Naive B cell (primary cell): ENCODE data around the gene GDPD2. TPM values are rescaled to one million over a fixed set of nuclear protein-coding genes. Genes with fewer than 3 reads are reported as not detected.

Experiments used
- ATAC-seq, 2 donors: fragments of 150-1000 bp; cut with Tn5 transposase; 2 replicates each; pipeline ENCODE4 v1.10.0; 2021; ENCODE audit warnings: low read depth in 2 of 2, mild to moderate bottlenecking in 2 of 2, moderate library complexity in 2 of 2
- DNase-seq: peaks from one replicate; pipeline ENCODE4 v3.0.0; 2022
- H3K27ac Mint-ChIP-seq, 6 donors: one replicate each; pipeline ENCODE4 v1.8.0; 2020 to 2022; ENCODE audit warnings: mild to moderate bottlenecking in 6 of 6, mixed read lengths in 6 of 6, moderate library complexity in 5 of 6, inconsistent platforms in 2 of 6
- H3K27me3 Mint-ChIP-seq, 3 donors: one replicate each; pipeline ENCODE4 v1.8.0; 2021 to 2022; ENCODE audit warnings: mixed read lengths in 3 of 3, mild to moderate bottlenecking in 1 of 3
- H3K36me3 Mint-ChIP-seq, 2 donors: one replicate each; pipeline ENCODE4 v1.8.0; 2020 to 2022; ENCODE audit warnings: mixed read lengths in 2 of 2, inconsistent platforms in 1 of 2, mild to moderate bottlenecking in 1 of 2
- H3K4me1 Mint-ChIP-seq, 3 donors: one replicate each; pipeline ENCODE4 v1.8.0; 2020 to 2022; ENCODE audit warnings: mixed read lengths in 3 of 3, inconsistent platforms in 1 of 3, mild to moderate bottlenecking in 1 of 3, moderate library complexity in 1 of 3
- H3K4me3 Mint-ChIP-seq, 8 donors: one replicate each; pipeline ENCODE4 v1.8.0; 2020 to 2022; ENCODE audit warnings: mild to moderate bottlenecking in 8 of 8, mixed read lengths in 8 of 8, moderate library complexity in 8 of 8, inconsistent platforms in 2 of 8
- H3K9me3 Mint-ChIP-seq, 7 donors: one replicate each; pipeline ENCODE4 v1.8.0; 2020 to 2022; ENCODE audit warnings: mixed read lengths in 7 of 7, mild to moderate bottlenecking in 5 of 7, inconsistent platforms in 2 of 7, moderate library complexity in 1 of 7
- polyA plus RNA-seq, 6 donors: library from polyadenylated mRNA; unstranded; fragments of 300-500 nt; fragmentation: Illumina TruSeq; gene quantifications; one replicate each; pipeline ENCODE4 v1.2.3, GENCODE V29; 2021; ENCODE audit warnings: low read depth in 6 of 6

GDPD2 gene
- polyA plus RNA-seq, 6 donors from 2014 or later, result not detected

DNA sequence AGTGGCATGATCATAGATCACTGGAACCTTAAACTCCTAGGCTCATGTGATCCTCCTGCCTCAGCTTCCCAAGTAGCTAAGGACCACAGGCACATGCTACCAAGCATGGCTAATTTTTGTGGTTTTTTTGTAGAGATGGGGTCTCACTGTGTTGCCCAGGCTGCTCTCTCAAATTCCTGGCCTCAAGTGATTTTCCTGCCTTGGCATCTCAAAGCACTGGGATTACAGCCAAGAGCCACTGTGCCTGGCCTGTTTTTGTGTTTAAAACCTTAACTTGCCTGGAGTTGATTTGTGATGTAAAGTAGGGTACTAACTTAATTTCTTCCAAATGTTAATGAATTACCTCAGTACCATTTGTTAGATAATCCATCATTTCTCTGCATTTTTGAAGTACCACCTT, 43.9 kb downstream of the GDPD2 start:
- Mint-ChIP-seq H3K4me3 (no peak overlapping the region), H3K27me3 (no peaks in the 10 kb centered on the region), H3K4me1 (peaks cover 0 to 6% (median 4%) of the 10 kb centered on the region in 3 donors), H3K36me3 (no peaks in the 10 kb centered on the region), H3K9me3 (peaks cover 0 to 2% (median 0%) of the 10 kb centered on the region in 7 donors), H3K27ac (no peak overlapping the region)
- ATAC-seq, result no peak
- no peak for DNase-seq

DNA sequence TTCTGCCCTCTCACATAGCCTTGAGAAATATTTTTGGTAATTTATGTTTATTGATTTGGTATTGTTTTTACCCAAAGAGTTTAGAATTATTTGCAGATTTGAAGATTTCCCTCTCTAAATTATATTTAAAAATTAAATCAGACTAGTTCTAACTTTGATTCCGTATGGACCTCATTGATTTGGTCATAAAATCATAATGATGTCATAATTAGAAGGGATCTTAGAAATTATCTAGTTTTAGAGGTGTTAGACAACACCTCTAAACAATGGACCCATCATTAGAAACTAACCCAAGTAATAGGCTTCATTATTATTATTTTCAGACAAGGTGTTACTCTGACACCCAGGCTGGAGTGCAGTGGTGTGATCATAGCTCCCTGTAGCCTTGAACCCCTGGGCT, 45.6 kb downstream of the GDPD2 start:
- DNase-seq (no peak), ATAC-seq (no peak)
- Mint-ChIP-seq H3K27me3 (no peaks in the 10 kb centered on the region), H3K4me3 (no peak overlapping the region), H3K27ac (no peak overlapping the region), H3K36me3 (no peaks in the 10 kb centered on the region), H3K4me1 (peaks cover 0 to 6% (median 4%) of the 10 kb centered on the region in 3 donors), H3K9me3 (peaks cover 0 to 4% (median 0%) of the 10 kb centered on the region in 7 donors)

DNA sequence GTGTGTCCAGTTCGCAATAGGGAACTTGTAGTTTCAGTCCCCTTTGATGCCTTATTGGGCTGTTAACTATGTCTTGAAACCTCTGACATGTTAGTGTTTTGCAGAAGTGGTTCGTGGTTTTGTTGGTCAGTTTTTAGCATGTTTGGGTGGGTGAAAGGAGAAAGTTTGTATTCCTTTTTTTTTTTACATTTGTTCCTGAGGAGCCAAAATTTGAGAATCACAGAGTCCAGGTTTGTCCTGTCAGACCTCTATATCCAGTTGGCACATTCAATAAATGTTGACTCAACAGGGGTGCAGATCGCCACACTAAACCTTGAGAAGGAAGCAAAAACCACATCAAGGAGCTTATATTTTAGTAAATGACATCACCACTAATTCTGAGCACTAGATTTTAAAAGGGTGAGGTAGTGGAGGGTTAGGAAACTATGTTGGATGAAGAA, 47.8 kb downstream of the GDPD2 start:
- H3K4me1 Mint-ChIP-seq, result peaks cover 0 to 6% (median 4%) of the 10 kb centered on the region in 3 donors
- H3K36me3 Mint-ChIP-seq, result no peaks in the 10 kb centered on the region
- H3K27ac Mint-ChIP-seq, result peak overlapping the region in 1 of 6 donors; percentile 28
- H3K4me3 Mint-ChIP-seq, result no peak overlapping the region
- ATAC-seq (no peak), DNase-seq (no peak)
- no peaks in the 10 kb centered on the region for H3K27me3 Mint-ChIP-seq
- H3K9me3 Mint-ChIP-seq, result peaks cover 0 to 4% (median 0%) of the 10 kb centered on the region in 7 donors

DNA sequence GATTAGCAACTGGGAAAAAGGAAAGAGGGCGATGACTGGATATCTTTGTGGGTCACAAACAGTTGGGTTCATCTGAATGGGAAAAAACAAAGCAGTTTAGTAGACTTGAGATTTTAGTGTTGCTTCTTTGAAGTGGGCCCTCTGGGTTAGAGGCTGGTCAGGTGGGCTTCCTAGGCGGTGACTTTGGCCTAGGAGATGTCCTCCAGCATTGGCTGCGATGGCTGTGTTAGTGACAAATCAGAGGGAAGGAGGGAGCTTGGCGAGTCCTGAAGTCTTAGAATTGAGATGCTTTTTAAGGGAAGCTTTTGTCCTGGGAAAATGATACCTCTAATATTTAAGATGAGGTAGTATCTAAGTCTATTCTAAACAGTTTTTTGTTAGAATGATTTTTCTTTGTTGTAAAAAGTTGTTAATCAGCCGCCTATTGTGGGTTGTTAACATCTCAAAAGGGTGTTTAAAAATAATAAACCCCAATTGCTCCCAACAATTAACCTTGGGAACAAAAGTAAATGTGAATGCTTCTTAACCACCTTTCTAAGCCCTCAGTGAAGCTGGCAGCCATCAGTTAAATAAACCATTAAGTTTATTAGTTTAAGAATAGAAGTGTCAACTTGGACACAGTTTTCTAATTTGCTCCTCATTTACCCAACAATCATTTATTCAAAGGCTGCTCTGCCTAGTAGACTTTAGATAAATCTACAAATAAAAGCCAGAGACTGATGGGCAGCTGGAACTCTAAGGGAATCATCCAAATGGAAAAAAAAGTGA, 53.2 kb downstream of the GDPD2 start:
- ATAC-seq (no peak), DNase-seq (no peak)
- Mint-ChIP-seq H3K4me1 (no peaks in the 10 kb centered on the region), H3K27me3 (no peaks in the 10 kb centered on the region), H3K4me3 (no peak overlapping the region), H3K27ac (peak overlapping the region in 1 of 6 donors; percentile 34), H3K9me3 (peaks cover 0 to 4% (median 0%) of the 10 kb centered on the region in 7 donors), H3K36me3 (no peaks in the 10 kb centered on the region)

DNA sequence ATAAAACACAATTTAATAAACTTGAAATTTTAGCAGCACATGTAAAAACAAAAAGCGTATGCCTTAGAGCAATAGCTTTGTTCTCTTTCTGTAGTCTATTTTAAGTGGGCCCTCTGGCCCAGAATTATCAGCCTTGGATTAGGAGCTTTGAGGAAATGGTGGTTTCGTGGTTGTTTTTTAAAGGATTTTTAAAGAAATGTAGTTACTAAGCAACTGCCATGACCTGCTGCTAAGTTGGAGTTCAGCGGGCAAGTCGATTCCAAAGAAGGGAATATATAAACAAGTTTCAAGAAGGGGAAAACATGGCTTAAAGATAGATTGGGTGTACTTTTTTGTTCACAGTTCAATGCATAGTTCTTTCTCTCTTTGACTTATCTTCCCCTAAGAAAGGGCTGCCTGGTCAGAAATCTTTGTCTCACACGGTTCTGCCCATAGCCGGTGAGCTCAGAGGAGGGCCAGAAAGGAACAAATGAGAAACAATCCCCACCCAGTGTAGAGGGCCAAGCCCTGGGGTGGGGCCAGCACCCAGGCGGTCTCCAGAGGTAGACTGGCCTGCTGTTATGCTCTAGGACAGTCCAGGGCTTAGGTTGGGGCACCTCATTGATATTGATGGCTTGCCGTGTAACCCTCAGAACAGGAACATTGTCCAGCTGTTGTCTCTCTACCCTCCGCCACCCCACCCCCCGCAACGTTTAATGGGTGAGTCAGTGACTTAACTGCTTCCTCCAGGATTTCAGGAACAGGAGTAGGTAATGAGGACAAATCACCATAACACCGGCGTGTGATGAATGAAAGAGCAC, 54.0 kb downstream of the GDPD2 start:
- no peak overlapping the region for H3K27ac Mint-ChIP-seq
- DNase-seq, result no peak
- H3K4me3 Mint-ChIP-seq, result no peak overlapping the region
- H3K4me1 Mint-ChIP-seq, result no peaks in the 10 kb centered on the region
- no peak for ATAC-seq
- H3K9me3 Mint-ChIP-seq, result peaks cover 0 to 2% (median 0%) of the 10 kb centered on the region in 7 donors
- peaks cover 0 to 5% of the 10 kb centered on the region in 2 donors for H3K36me3 Mint-ChIP-seq
- no peaks in the 10 kb centered on the region for H3K27me3 Mint-ChIP-seq

DNA sequence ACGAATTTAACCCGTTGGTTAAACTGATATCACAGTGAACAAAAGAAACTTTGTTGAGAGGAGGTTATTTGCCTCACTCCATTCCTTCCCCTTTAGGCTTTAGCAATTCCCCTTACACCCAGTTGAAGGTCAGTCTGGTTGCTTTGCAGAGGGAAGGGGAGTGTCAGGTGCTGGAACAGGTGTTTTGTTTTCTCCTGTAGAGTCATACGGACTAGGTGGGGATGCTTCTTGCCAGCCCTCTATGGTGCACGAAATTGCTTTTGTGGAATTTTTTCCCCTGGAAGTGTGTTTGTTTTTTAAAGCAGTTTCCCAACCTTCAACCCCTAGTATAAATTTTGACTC, 54.6 kb downstream of the GDPD2 start:
- peaks cover 0 to 5% of the 10 kb centered on the region in 2 donors for H3K36me3 Mint-ChIP-seq
- no peaks in the 10 kb centered on the region for H3K27me3 Mint-ChIP-seq
- no peak overlapping the region for H3K4me3 Mint-ChIP-seq
- no peak overlapping the region for H3K27ac Mint-ChIP-seq
- H3K4me1 Mint-ChIP-seq, result no peaks in the 10 kb centered on the region
- ATAC-seq, result no peak
- no peak for DNase-seq
- peaks cover 0 to 2% (median 0%) of the 10 kb centered on the region in 7 donors for H3K9me3 Mint-ChIP-seq

DNA sequence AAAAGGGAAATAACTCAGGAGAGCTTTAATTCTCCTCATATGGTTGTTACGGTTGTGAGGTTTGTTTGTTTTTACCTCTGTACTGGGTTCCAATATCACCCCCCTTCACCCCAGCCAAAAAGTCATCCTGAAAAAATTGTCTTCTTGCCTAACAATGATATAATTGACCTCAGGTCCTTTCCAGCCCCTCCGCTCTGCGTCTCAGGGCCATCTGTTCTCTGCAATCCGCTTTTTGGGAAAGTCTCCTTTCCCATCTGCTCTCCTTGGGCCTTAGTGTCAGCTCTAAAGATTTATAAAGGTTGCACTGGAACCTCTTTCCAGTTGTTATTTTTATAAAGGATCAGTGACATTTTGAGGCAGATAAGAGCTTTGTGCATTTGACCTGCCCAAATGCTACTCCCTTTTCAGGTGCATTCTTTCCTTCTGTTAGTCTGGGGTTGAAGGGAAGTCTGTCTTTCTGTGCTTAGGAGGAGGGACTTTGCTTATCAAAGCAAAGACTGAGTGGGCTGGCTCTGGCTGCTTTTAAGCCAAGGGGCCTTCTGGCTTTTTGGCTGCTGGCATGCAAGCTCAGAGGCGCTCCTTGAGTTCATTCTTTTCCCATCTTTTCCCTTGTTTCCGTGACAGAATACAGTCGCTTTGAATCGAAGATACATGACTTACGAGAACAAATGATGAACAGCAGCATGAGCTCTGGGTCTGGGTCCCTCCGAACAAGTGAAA, 55.6 kb downstream of the GDPD2 start:
- peaks cover 0 to 5% of the 10 kb centered on the region in 2 donors for H3K36me3 Mint-ChIP-seq
- no peak for ATAC-seq
- H3K27ac Mint-ChIP-seq, result no peak overlapping the region
- H3K4me1 Mint-ChIP-seq, result no peaks in the 10 kb centered on the region
- peaks cover 0 to 2% (median 0%) of the 10 kb centered on the region in 7 donors for H3K9me3 Mint-ChIP-seq
- H3K27me3 Mint-ChIP-seq, result no peaks in the 10 kb centered on the region
- H3K4me3 Mint-ChIP-seq, result no peak overlapping the region
- no peak for DNase-seq

DNA sequence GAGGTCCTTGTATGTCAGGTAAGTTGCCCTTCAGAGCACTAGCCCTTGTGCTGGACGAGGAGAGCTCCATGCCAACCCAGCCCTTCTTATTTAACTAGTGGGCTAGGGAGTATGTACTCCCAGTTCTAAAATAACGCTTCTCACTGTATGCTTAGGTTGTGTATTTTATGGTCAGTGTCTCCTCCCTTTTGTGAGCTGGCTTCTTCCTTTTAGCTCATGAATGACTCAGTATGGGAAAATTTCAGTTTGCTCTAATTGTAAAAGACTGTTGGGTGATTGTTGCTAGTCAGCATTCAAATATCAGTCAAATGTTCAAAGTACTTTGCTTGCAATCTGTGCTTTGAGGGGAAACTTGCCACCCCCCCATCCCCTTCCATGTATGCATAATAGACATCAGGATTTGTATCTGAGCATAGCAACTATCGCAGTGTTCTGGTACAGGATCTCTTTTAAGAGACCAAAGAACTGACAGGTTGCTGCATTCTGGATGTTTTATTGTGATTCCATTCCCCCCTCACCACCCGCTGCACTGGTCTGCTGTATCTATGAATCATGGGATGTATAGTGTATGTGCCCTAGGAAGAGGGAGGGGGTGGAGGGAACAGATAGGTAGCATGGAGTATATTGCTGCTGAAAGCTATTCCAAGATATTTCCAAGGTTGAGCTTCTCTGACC, 56.3 kb downstream of the GDPD2 start:
- H3K4me1 Mint-ChIP-seq, result no peaks in the 10 kb centered on the region
- DNase-seq (no peak), ATAC-seq (no peak)
- H3K27ac Mint-ChIP-seq, result peak overlapping the region in 1 of 6 donors; percentile 12
- no peaks in the 10 kb centered on the region for H3K9me3 Mint-ChIP-seq
- H3K27me3 Mint-ChIP-seq, result no peaks in the 10 kb centered on the region
- H3K4me3 Mint-ChIP-seq, result no peak overlapping the region
- H3K36me3 Mint-ChIP-seq, result peaks cover 0 to 5% of the 10 kb centered on the region in 2 donors

DNA sequence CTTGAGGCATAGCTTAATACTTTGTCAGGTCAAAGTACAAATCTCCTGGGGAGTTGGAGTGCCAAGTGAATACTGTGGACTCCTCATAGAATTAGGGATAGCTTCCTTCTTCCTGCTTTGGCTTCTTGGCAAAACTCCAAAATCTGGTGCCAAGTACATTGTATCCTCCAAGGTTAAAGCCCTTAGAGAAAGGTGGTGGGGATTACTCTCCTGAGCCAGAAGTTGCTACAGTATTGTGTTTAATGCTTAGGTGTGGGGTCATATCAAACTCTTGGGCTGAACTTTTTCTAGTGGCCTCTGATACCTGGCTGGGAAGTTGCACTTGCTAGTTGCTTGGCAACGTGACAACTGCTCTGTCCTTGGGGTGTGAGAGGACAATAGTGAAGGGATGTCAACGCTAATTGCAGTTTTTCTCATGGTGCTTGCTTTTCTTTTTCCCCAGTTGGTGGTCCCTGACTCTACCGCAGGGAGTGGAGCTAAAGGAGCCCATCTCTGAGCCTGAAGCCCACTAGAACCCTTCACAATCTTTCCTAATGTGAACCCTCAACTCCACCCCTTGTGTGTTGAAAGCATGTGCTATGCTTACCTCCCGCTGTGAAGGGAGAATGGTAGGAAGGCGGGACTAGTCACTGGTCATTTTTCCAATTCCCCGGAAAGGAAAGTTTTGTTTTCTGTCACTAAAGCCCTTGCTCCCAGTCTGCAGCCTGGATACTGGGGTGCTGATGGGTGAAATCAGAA, 57.0 kb downstream of the GDPD2 start:
- H3K27ac Mint-ChIP-seq, result no peak overlapping the region
- H3K27me3 Mint-ChIP-seq, result no peaks in the 10 kb centered on the region
- DNase-seq (no peak), ATAC-seq (no peak)
- H3K36me3 Mint-ChIP-seq, result peaks cover 0 to 5% of the 10 kb centered on the region in 2 donors
- no peaks in the 10 kb centered on the region for H3K9me3 Mint-ChIP-seq
- H3K4me3 Mint-ChIP-seq, result no peak overlapping the region
- H3K4me1 Mint-ChIP-seq, result no peaks in the 10 kb centered on the region

DNA sequence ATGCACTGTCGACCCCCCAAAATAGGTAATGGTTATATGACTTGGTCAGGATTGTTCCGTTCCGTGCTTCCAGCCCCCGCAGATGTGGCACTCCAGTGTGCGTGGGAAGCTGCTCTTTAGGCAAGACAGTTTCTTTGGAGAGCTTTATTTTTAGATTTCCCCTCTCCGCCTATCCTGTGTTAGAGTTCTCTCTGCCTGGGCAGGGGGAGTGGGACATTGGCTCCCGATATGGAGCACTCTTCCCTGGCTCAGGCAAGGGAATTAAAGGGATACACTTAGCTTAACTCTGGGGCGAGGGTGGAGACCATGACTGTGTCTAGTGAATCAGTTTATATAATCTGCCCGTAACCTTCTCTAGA, 57.5 kb downstream of the GDPD2 start:
- no peaks in the 10 kb centered on the region for H3K9me3 Mint-ChIP-seq
- H3K4me3 Mint-ChIP-seq, result no peak overlapping the region
- DNase-seq (no peak), ATAC-seq (no peak)
- no peaks in the 10 kb centered on the region for H3K4me1 Mint-ChIP-seq
- H3K36me3 Mint-ChIP-seq, result peaks cover 0 to 5% of the 10 kb centered on the region in 2 donors
- H3K27ac Mint-ChIP-seq, result peak overlapping the region in 1 of 6 donors; percentile 29
- H3K27me3 Mint-ChIP-seq, result no peaks in the 10 kb centered on the region

DNA sequence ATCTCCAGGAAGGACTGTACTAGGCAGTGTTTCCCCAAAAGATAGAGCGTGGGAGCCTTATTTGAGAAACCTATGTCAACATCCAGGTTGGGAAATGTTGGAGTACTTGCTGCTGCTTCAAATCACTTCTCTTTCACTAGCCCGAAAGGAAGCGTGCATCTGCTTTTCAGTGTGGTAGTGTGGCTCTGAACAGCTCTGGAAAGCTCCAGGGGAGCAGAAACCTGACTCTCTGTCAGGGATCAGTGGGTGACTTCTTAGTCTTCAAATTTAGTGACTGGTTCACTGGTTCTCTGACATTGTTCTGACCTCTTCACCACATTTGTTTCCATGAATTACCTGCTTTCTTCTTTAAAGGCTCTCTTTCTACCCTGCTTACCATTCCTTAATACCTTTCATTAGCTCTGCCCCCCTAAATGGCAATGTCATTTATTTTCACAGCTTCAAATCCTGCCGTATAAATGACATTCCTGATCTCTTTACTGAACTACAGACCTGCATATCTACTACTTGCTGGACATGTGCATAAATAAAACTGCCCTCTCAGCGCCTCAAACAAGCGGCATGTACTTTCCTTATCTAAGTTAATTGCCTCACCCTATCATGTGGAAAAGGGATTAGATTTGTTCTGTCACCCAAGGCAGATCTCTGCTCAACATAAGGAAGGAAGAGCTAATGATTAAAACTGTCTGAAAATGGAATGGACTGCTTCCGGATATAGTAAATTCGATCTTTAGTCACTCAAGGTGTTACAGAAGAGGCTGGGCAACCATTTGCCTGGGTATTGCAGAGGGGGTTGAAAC, 58.6 kb downstream of the GDPD2 start:
- Mint-ChIP-seq H3K4me1 (no peaks in the 10 kb centered on the region), H3K27me3 (no peaks in the 10 kb centered on the region), H3K27ac (no peak overlapping the region), H3K9me3 (no peaks in the 10 kb centered on the region), H3K4me3 (no peak overlapping the region), H3K36me3 (peaks cover 0 to 5% of the 10 kb centered on the region in 2 donors)
- no peak for ATAC-seq
- DNase-seq, result no peak

DNA sequence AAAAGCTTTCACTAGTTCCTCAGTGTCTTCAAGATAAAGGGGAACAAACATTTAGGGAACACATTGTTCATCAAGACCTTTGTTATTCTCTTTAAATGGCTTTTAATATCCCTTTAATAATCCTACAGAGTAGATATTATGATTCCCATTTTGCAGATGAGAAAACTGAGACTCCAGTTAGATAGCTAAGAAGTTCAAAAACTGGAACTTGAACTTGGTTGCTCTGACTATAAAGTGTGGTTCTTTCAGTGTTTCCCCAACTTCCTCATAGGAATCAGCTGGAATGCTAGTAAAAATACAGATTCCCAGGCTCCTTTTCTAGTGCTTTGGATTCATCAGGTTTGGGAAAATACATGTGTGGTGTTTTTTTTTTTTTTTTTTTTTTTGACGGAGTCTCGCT, 59.2 kb downstream of the GDPD2 start:
- Mint-ChIP-seq H3K27ac (no peak overlapping the region), H3K27me3 (no peaks in the 10 kb centered on the region), H3K9me3 (no peaks in the 10 kb centered on the region), H3K36me3 (peaks cover 0 to 8% of the 10 kb centered on the region in 2 donors), H3K4me1 (no peaks in the 10 kb centered on the region), H3K4me3 (no peak overlapping the region)
- DNase-seq (no peak), ATAC-seq (no peak)
